Testis (tissue), 3 donors: Measurements from ENCODE around the gene SLC49A3. TPM values are rescaled to one million over a fixed set of nuclear protein-coding genes. Genes with fewer than 3 reads are reported as not detected.
"Not testable (repeated sequence)": the region's sequence is repeated elsewhere in the genome, so short reads cannot be mapped to it uniquely, and the experiment has no call there.

Source experiments
- DNase-seq: peaks from one replicate; pipeline ENCODE4 v3.0.0-alpha.2; 2019
- H3K27ac ChIP-seq, 2 donors: fragments of 200-600 bp; sonication (generic); one replicate each; pipeline ENCODE4 v1.5.1; 2019
- H3K27me3 ChIP-seq: fragments of 200-600 bp; sonication (generic); one replicate; pipeline ENCODE4 v1.5.1; 2019
- H3K36me3 ChIP-seq: fragments of 200-600 bp; sonication (generic); one replicate; pipeline ENCODE4 v1.5.1; 2017; ENCODE audit warnings: low read depth; ENCODE audit errors: missing control alignments
- H3K4me1 ChIP-seq: fragments of 200-600 bp; sonication (generic); one replicate; pipeline ENCODE4 v1.5.1; 2019
- H3K4me3 ChIP-seq, 2 donors: fragments of 200-600 bp; sonication (generic); one replicate each; pipeline ENCODE4 v1.5.1; 2017 to 2019
- H3K9me3 ChIP-seq: fragments of 200-600 bp; sonication (generic); one replicate; pipeline ENCODE4 v1.5.1; 2017
- POLR2A ChIP-seq: fragments of 450-650 bp; IDR thresholded peaks from one replicate; pipeline ENCODE4 v1.6.1; 2017; ENCODE audit warnings: antibody characterized with exemption, mild to moderate bottlenecking, moderate library complexity
- WGBS, 2 donors: methylation state at CpG; one replicate each; pipeline ENCODE4 v1.1.5; 2018; 5-methylcytosine and 5-hydroxymethylcytosine counted together
- intact Hi-C: fragments of 100-400 bp; cut with DNase I; formaldehyde crosslinking; loops from one replicate; pipeline ENCODE4 v1.15.1; 2023; ENCODE audit warnings: low total_unique reads
- polyA plus RNA-seq: library from polyadenylated mRNA; stranded (reverse); fragments of 350-450 nt; fragmentation: Illumina TruSeq; extraction: RNeasy Lipid Tissue Mini Kit (QIAGEN cat#74804); gene quantifications from one replicate; pipeline ENCODE4 v1.2.3, GENCODE V29; 2014; ENCODE audit warnings: low read depth, low replicate concordance; ENCODE audit not compliant: insufficient read depth
- total RNA-seq, 2 donors: library from RNA; depleted of rRNA; stranded (reverse); fragments of >200 nt; gene quantifications; one replicate each; pipeline ENCODE4 v1.2.3, GENCODE V29; 2016
- TF ChIP-seq, protein P1 (sequence below), 3 experiments: fragments of 450-650 bp in 2 of 3; fragments of 200-600 bp in 1 of 3; sonication (generic) in 1 of 3; IDR thresholded peaks; one replicate each; pipeline ENCODE4 v1.5.1; 2016 to 2019; ENCODE audit warnings: antibody characterized with exemption in 3 of 3, mild to moderate bottlenecking in 2 of 3, moderate library complexity in 1 of 3

SLC49A3 gene
- total and polyA plus RNA-seq, 3 donors from 2014 or later, result 7.3 to 23.5 (median 10.1) TPM

DNA sequence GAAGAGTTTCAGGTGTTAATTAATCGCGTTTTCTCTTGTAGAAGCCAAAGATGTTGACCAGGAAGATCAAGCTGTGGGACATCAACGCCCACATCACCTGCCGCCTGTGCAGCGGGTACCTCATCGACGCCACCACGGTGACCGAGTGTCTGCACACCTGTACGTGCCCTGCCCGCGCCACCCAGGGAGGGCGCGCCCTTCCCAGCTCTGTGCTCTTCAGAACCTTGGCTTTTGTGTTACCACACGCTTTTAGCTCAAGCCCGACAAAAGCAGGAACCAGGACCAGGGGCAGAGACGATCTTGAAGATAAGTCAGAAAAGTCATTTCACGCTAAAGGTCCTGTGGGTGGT is 44.7 kb upstream of the SLC49A3 start:
- H3K27ac ChIP-seq, result no peak overlapping the region
- no peaks in the 10 kb centered on the region for H3K36me3 ChIP-seq
- 90 to 93% methylated on average over 18 of the region's 18 CpGs for WGBS, 2 donors
- no peaks in the 10 kb centered on the region for H3K27me3 ChIP-seq
- no peaks in the 10 kb centered on the region for H3K4me1 ChIP-seq
- intact Hi-C loops, result no loop called here
- DNase-seq, result no peak
- no peaks in the 10 kb centered on the region for H3K9me3 ChIP-seq
- TF ChIP-seq, protein P1, sequence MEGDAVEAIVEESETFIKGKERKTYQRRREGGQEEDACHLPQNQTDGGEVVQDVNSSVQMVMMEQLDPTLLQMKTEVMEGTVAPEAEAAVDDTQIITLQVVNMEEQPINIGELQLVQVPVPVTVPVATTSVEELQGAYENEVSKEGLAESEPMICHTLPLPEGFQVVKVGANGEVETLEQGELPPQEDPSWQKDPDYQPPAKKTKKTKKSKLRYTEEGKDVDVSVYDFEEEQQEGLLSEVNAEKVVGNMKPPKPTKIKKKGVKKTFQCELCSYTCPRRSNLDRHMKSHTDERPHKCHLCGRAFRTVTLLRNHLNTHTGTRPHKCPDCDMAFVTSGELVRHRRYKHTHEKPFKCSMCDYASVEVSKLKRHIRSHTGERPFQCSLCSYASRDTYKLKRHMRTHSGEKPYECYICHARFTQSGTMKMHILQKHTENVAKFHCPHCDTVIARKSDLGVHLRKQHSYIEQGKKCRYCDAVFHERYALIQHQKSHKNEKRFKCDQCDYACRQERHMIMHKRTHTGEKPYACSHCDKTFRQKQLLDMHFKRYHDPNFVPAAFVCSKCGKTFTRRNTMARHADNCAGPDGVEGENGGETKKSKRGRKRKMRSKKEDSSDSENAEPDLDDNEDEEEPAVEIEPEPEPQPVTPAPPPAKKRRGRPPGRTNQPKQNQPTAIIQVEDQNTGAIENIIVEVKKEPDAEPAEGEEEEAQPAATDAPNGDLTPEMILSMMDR (IDR thresholded peaks at IDR 0.05), result no peak
- no peak for TF ChIP-seq POLR2A
- H3K4me3 ChIP-seq, result no peak overlapping the region

DNA sequence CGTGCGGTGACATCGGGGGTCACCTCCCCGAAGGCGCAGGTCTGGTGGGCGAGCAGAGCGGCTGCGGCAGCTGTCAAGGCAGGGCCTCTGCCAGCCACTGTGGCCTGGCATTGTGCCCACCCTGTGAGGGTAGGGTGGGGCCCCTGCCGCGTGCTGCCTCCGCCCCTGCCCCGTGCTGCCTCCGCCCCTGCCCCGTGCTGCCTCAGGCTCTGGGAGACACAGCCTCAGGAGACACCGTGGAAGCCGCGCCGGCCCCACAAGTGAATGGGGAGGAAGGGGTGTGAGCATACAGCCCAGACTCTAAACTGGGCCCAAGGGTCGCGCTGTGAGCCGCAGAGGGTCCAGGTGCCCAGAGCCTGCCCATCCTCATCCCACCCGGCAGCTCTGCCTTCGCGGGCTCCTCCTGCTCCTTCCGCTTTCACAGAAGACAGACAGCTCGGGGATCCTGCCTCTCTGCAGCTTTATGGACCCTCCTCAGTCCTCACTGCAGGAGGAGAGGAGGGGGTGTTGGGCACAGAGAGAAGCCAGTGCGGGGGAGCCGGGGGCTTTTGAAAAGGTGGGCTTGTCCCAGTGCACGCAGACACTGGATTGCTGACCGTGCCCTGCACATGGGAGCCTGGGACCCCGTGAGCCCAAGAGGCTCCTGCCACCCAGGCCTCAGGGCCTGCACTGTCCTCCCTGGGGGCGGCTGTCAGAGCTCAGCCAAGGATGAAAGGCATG is 44.1 kb upstream of the SLC49A3 start:
- WGBS, 2 donors, result 76 to 83% methylated on average over 9 to 32 of the region's 32 CpGs

DNA sequence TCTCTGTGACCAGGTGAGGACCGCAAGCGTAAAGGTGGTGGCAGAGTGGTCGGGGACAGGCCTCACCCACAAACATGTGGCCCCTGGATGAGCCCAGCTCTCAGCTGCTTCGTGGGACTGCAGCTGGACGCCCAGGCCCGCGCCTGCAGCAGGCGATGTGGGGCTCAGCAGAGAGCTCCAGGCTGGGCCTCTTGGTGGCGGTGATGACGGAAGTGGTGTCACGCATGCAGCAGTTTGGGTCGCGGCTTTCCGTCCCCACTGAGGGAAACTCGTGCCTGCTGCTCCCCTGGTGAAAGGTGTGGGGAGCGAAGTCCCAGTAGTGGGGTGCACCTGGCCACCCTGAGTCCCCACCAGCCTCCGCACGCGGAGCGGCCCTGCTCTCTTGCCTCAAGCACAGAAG is 43.5 kb upstream of the SLC49A3 start:
- no peaks in the 10 kb centered on the region for H3K9me3 ChIP-seq
- WGBS, 2 donors, result 79 to 88% methylated on average over 3 to 20 of the region's 20 CpGs

More for the DNA sequence above, 44.1 kb upstream of the SLC49A3 start:
- Histone ChIP-seq H3K36me3 (no peaks in the 10 kb centered on the region), H3K27me3 (no peaks in the 10 kb centered on the region), H3K9me3 (no peaks in the 10 kb centered on the region), H3K27ac (no peak overlapping the region), H3K4me1 (no peaks in the 10 kb centered on the region), H3K4me3 (peak overlapping the region in 1 of 2 donors; percentile 31)
- no peak for DNase-seq
- TF ChIP-seq POLR2A, result no peak
- TF ChIP-seq, protein P1 (IDR thresholded peaks at IDR 0.05), result no peak
- intact Hi-C loops, result no loop called here

DNA sequence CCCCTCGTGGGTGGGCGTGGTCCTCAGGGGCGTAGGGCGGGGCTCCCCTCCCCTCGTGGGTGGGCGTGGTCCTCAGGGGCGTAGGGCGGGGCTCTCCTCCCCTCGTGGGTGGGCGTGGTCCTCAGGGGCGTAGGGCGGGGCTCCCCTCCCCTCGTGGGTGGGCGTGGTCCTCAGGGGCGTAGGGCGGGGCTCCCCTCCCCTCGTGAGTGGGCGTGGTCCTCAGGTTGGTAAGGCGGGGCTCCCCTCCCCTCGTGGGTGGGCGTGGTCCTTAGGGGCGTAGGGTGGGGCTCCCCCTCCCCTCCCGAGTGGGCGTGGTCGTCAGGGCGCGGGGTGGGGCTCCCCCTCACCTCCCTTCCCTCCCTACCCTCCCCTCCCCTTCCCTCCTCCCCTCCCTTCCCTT is 43.0 kb upstream of the SLC49A3 start:
- H3K36me3 ChIP-seq, H3K27ac ChIP-seq, intact Hi-C loops, H3K9me3 ChIP-seq, H3K4me1 ChIP-seq, H3K27me3 ChIP-seq: not testable (repeated sequence)
- H3K4me3 ChIP-seq, result peak overlapping the region in 1 of 2 donors; percentile 31
- WGBS, 2 donors, result 73 to 93% methylated on average over 3 to 13 of the region's 27 CpGs
- DNase-seq, result peak; percentile 66

More for the DNA sequence above, 43.5 kb upstream of the SLC49A3 start:
- DNase-seq, result no peak
- intact Hi-C loops, result no loop called here
- no peaks in the 10 kb centered on the region for H3K27me3 ChIP-seq
- peaks cover 3% of the 10 kb centered on the region for H3K4me1 ChIP-seq
- no peaks in the 10 kb centered on the region for H3K36me3 ChIP-seq
- TF ChIP-seq, protein P1 (IDR thresholded peaks at IDR 0.05), result no peak
- TF ChIP-seq POLR2A, result no peak
- H3K4me3 ChIP-seq, result peak overlapping the region in 1 of 2 donors; percentile 31
- H3K27ac ChIP-seq, result no peak overlapping the region

DNA sequence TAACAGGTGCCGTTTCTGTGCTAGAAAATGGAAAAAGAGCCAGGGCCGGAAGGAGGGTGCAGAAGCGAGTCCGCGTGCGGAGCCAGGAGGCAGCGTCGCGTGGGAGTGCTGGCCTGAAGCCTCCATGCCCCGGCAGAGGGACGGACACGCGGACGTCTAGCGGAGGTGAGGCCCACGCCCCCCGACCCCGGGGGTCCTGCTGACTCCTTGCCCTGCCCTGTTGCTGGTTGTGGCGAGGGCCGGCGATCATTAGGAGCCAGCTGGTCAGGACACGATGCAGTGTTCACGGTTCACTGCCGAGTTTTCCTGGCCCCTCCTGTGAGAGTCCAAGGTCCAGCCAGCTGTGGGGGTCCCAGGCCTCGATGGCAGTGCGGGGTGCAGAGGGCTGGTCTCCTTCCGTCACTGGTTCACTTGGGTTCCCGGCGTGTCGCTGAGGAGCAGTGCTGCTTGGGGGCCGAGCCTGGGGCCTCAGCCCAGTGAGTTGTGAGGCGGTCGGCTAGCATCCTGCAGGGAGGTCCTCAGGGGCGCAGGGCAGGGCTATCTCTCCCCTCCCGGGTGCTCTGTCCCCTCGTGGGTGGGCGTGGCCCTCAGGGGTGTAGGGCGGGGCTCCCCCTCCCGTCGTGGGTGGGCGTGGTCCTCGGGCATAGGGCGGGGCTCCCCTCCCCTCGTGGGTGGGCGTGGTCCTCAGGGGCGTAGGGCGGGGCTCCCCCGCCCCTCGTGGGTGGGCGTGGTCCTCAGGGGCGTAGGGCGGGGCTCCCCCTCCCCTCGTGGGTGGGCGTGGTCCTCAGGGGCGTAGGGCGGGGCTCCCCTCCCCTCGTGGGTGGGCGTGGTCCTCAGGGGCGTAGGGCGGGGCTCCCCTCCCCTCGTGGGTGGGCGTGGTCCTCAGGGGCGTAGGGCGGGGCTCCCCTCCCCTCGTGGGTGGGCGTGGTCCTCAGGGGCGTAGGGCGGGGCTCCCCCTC is 42.3 kb upstream of the SLC49A3 start:
- 78 to 93% methylated on average over 14 to 36 of the region's 68 CpGs for WGBS, 2 donors

More for the DNA sequence above, 42.3 kb upstream of the SLC49A3 start:
- H3K27ac ChIP-seq, H3K27me3 ChIP-seq, H3K36me3 ChIP-seq, H3K9me3 ChIP-seq, intact Hi-C loops: not testable (repeated sequence)
- peak; percentile 58 for DNase-seq
- peaks cover 14% of the 10 kb centered on the region for H3K4me1 ChIP-seq
- H3K4me3 ChIP-seq, result peak overlapping the region in 1 of 2 donors; percentile 31
